HPDE6-E6E7 (cell line): ENCODE results near the gene HAGH.
A peak's percentile ranks its signal among the peaks of the same experiment; 100 is the strongest.

Experiments
- DNase-seq: peaks from one replicate; pipeline ENCODE4 v3.0.0; 2011; ENCODE audit warnings: missing footprints; ENCODE audit errors: extremely low spot score

The HAGH gene

GRCh38 chr16:1773703-1774447 is 52.8 kb downstream of the HAGH start:
- no peak for DNase-seq

GRCh38 chr16:1772908-1773702 is 53.5 kb downstream of the HAGH start, which contains the start of gene MRPS34:
Gene MRPS34 (minus strand): TSS chr16:1773134. CDS start chr16:1773119, 15 bp downstream.
- DNase-seq = no peak

GRCh38 chr16:1772362-1772907 is 54.2 kb downstream of the HAGH start, which contains the start of gene EME2:
Gene EME2 (plus strand): TSS chr16:1772810. CDS start chr16:1773228, 418 bp downstream.
- no peak for DNase-seq

- DNase-seq = no peak
Observed at GRCh38 chr16:1771864-1772361, 54.7 kb downstream of the HAGH start.

- DNase-seq = peak; percentile 66
Observed at GRCh38 chr16:1771188-1771863, 55.3 kb downstream of the HAGH start, which contains the start of gene NME3. Gene NME3 (minus strand): TSS chr16:1771543. CDS start chr16:1771534, 9 bp downstream.

GRCh38 chr16:1770328-1771187 is 56.1 kb downstream of the HAGH start:
- peak; percentile 60 for DNase-seq

- no peak for DNase-seq
Observed at GRCh38 chr16:1769402-1770300, 57.0 kb downstream of the HAGH start.

GRCh38 chr16:1768767-1769401 is 57.7 kb downstream of the HAGH start:
- no peak for DNase-seq

GRCh38 chr16:1768061-1768766 is 58.4 kb downstream of the HAGH start:
- DNase-seq = no peak

GRCh38 chr16:1767116-1767994 is 59.3 kb downstream of the HAGH start:
- no peak for DNase-seq

- no peak for DNase-seq
Observed at GRCh38 chr16:1766701-1767100, 59.9 kb downstream of the HAGH start.

GRCh38 chr16:1766231-1766630 is 60.4 kb downstream of the HAGH start:
- no peak for DNase-seq

- DNase-seq = no peak
Observed at GRCh38 chr16:1765826-1766225, 60.8 kb downstream of the HAGH start.

- no peak for DNase-seq
Observed at GRCh38 chr16:1764971-1765370, 61.7 kb downstream of the HAGH start.

- no peak for DNase-seq
Observed at GRCh38 chr16:1763521-1764511, 62.8 kb downstream of the HAGH start.

GRCh38 chr16:1762879-1763520 is 63.6 kb downstream of the HAGH start:
- DNase-seq = no peak
